HL-60 (cell line): Measurements from ENCODE around the gene ZNF408.

Source experiments
- DNase-seq, 2 experiments: peaks; one replicate each; pipeline ENCODE4 v3.0.0-alpha.2; 2010 to 2020; ENCODE audit warnings: low read depth in 1 of 2, low spot score in 1 of 2
- H3K27ac ChIP-seq: fragments of 250-450 bp; sonication (Bioruptor Pico); replicated peaks from 2 replicates; pipeline ENCODE4 v1.5.1; 2020; ENCODE audit warnings: mild to moderate bottlenecking, moderate library complexity
- H3K27me3 ChIP-seq: fragments of 250-450 bp; sonication (Bioruptor Pico); 2 replicates; pipeline ENCODE4 v1.5.1; 2021; ENCODE audit warnings: mild to moderate bottlenecking, moderate library complexity; ENCODE audit not compliant: insufficient read depth, poor library complexity, severe bottlenecking
- H3K4me3 ChIP-seq: replicated peaks from 2 replicates; pipeline ENCODE4 v1.5.1; 2011; ENCODE audit warnings: mild to moderate bottlenecking, control low read depth, low read length; ENCODE audit not compliant: insufficient read depth
- CTCF ChIP-seq: IDR thresholded peaks from one replicate; pipeline ENCODE4 v1.5.1; 2011; ENCODE audit warnings: low read length, control low read depth, inconsistent platforms; ENCODE audit not compliant: insufficient read depth
- GABPA ChIP-seq: IDR thresholded peaks from 2 replicates; pipeline ENCODE4 v1.6.1; 2012; ENCODE audit warnings: low read depth
- POLR2AphosphoS5 ChIP-seq: IDR thresholded peaks from 2 replicates; pipeline ENCODE4 v1.6.1; 2012; ENCODE audit warnings: low read depth
- REST ChIP-seq: IDR thresholded peaks from 2 replicates; pipeline ENCODE4 v1.6.1; 2012; ENCODE audit warnings: low read depth; ENCODE audit not compliant: insufficient replicate concordance
- SPI1 ChIP-seq: IDR thresholded peaks from 2 replicates; pipeline ENCODE4 v1.6.1; 2012; ENCODE audit warnings: low read depth, mild to moderate bottlenecking, borderline replicate concordance

ZNF408 gene

GRCh38 chr11:46690702-46691101 lies 10.1 kb upstream of the ZNF408 start:
- H3K4me3 ChIP-seq: no peak overlapping the region
- no peak overlapping the region for H3K27ac ChIP-seq
- TF ChIP-seq POLR2AphosphoS5: no peak
- TF ChIP-seq REST: no peak
- no peak for TF ChIP-seq GABPA
- TF ChIP-seq CTCF: no peak
- no peak for DNase-seq
- H3K27me3 ChIP-seq: no peaks in the 10 kb centered on the region

GRCh38 chr11:46692450-46692849 lies 8.4 kb upstream of the ZNF408 start:
- TF ChIP-seq CTCF: no peak
- TF ChIP-seq SPI1: no peak
- TF ChIP-seq REST: no peak
- no peak for TF ChIP-seq POLR2AphosphoS5
- TF ChIP-seq GABPA: no peak
- no peak overlapping the region for H3K27ac ChIP-seq
- H3K27me3 ChIP-seq: no peaks in the 10 kb centered on the region
- DNase-seq: no peak
- no peak overlapping the region for H3K4me3 ChIP-seq

- no peak overlapping the region for H3K4me3 ChIP-seq
- no peaks in the 10 kb centered on the region for H3K27me3 ChIP-seq
- no peak overlapping the region for H3K27ac ChIP-seq
- TF ChIP-seq GABPA: no peak
- no peak for TF ChIP-seq SPI1
- no peak for DNase-seq
Observed at GRCh38 chr11:46693597-46694012, 7.2 kb upstream of the ZNF408 start.

- Histone ChIP-seq H3K4me3 (no peak overlapping the region), H3K27me3 (no peaks in the 10 kb centered on the region), H3K27ac (no peak overlapping the region)
- no peak for DNase-seq
- no peak for TF ChIP-seq CTCF
- no peak for TF ChIP-seq GABPA
- TF ChIP-seq REST: no peak
- no peak for TF ChIP-seq POLR2AphosphoS5
- TF ChIP-seq SPI1: no peak
Observed at GRCh38 chr11:46694072-46694471, 6.8 kb upstream of the ZNF408 start.
